ENCODE results near the gene GPR135.
A peak's percentile ranks its signal among the peaks of the same experiment; 100 is the strongest.

The GPR135 gene, protein sequence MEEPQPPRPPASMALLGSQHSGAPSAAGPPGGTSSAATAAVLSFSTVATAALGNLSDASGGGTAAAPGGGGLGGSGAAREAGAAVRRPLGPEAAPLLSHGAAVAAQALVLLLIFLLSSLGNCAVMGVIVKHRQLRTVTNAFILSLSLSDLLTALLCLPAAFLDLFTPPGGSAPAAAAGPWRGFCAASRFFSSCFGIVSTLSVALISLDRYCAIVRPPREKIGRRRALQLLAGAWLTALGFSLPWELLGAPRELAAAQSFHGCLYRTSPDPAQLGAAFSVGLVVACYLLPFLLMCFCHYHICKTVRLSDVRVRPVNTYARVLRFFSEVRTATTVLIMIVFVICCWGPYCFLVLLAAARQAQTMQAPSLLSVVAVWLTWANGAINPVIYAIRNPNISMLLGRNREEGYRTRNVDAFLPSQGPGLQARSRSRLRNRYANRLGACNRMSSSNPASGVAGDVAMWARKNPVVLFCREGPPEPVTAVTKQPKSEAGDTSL

DNA sequence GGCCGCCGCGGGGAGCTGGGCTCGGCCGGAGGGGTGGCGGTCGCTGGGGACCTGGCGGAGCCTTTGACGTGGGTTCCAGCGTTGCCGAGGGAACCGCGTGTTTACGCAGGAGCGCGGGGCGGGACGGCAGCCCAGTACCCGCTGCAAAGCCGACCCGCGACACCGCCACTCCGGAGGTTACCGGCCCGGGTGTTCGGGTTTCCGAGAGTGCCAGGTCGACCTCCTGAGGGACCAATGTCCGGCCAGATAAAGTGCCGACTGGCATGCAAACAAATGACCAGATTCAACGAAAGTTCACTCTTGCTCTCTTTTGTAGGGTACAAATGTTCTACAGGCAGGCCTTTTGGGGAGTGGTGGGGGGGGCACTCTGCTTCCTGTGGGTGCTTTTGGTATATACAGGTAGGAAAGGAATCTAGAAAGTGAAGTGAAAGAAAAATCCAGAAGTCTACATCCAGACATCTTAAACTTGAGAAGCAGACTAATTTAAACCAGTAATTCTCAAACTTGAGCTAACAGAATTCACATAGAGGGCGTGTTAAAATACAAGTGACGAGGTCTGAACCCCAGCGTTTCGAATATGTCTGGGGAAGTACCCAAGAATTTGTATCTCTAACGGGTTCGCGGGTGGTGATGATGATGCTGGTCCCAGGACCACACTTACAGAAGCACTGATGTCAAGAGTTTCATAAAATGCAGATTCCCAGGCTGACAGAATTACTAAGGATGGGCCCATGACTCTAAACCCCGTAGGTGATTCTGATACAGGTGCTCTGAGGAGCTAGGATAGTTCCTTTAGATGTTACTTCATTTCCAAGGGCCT, at the start of gene GPR135:
GPR135 (minus strand) TSS at position 65 of the 820 bp plus-strand sequence. CDS start 154 bp downstream, outside the sequence.
- H2AFZ ChIP-seq, result peak within 1 kb of the TSS; percentile 95
- H3K9ac ChIP-seq, result peak within 1 kb of the TSS; percentile 44

DNA sequence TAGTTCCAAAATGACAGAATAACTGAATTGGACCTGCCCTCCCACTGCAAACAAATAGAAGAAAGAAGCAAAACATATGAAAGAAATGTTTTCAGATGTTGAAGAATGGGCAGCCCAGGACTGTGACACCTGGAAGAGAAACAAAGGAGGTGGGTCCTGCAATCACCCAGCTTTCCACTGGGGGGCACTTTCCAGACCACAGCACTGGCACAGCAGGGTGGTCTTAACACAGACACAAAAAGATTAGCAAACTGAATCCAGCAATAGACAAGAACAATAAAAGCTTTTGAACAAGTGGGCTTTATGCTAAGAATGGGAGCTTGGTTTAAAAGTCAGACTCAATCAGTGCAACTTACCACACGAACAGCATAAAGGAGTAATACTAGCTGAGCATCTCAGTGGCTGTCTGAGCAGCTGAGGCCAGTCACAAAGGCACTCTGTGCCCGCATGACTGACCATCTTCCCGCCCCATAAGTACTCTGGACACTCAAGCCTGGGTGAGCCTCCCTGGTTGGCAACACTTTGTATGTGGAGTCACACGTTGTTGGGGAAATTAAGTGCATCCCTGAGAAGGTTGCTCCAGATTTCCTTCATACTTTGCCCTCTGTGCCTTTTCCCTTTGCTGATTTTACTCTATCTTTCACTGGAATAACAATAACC, 46.9 kb upstream of the GPR135 start:
- no peaks in the 10 kb centered on the region for H3K36me3 ChIP-seq (ENCODE audit: control insufficient read depth, insufficient read depth, low read length)
- H3K79me2 ChIP-seq, result no peaks in the 10 kb centered on the region
- no peak overlapping the region for H2AFZ ChIP-seq
- H3K9ac ChIP-seq, result no peak overlapping the region
- H3K9me3 ChIP-seq (ENCODE audit: control insufficient read depth, low read length), result no peaks in the 10 kb centered on the region
- H3K4me1 ChIP-seq, result no peaks in the 10 kb centered on the region
- H3K4me2 ChIP-seq (ENCODE audit: low read length), result no peak overlapping the region
- TF ChIP-seq, protein P1, sequence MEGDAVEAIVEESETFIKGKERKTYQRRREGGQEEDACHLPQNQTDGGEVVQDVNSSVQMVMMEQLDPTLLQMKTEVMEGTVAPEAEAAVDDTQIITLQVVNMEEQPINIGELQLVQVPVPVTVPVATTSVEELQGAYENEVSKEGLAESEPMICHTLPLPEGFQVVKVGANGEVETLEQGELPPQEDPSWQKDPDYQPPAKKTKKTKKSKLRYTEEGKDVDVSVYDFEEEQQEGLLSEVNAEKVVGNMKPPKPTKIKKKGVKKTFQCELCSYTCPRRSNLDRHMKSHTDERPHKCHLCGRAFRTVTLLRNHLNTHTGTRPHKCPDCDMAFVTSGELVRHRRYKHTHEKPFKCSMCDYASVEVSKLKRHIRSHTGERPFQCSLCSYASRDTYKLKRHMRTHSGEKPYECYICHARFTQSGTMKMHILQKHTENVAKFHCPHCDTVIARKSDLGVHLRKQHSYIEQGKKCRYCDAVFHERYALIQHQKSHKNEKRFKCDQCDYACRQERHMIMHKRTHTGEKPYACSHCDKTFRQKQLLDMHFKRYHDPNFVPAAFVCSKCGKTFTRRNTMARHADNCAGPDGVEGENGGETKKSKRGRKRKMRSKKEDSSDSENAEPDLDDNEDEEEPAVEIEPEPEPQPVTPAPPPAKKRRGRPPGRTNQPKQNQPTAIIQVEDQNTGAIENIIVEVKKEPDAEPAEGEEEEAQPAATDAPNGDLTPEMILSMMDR (IDR thresholded peaks at IDR 0.05), result peak; percentile 28
- no peak overlapping the region for H3K27ac ChIP-seq
- no peak overlapping the region for H3K4me3 ChIP-seq (ENCODE audit: low read depth, low read length)
- no peaks in the 10 kb centered on the region for H3K27me3 ChIP-seq (ENCODE audit: control insufficient read depth, insufficient read depth, low read length)

More for the DNA sequence above, at the start of gene GPR135:
- Histone ChIP-seq H3K4me3 (ENCODE audit: low read depth, low read length) (peak within 1 kb of the TSS; percentile 63), H3K36me3 (ENCODE audit: control insufficient read depth, insufficient read depth, low read length) (no peaks in the 10 kb centered on the region), H3K9me3 (ENCODE audit: control insufficient read depth, low read length) (no peaks in the 10 kb centered on the region), H3K27me3 (ENCODE audit: control insufficient read depth, insufficient read depth, low read length) (no peaks in the 10 kb centered on the region), H3K27ac (peak within 1 kb of the TSS; percentile 80), H3K79me2 (no peaks in the 10 kb centered on the region), H3K4me1 (peaks cover 5% of the 10 kb centered on the region), H3K4me2 (ENCODE audit: low read length) (peak within 1 kb of the TSS; percentile 94)
- TF ChIP-seq, protein P1 (IDR thresholded peaks at IDR 0.05), result no peak

DNA sequence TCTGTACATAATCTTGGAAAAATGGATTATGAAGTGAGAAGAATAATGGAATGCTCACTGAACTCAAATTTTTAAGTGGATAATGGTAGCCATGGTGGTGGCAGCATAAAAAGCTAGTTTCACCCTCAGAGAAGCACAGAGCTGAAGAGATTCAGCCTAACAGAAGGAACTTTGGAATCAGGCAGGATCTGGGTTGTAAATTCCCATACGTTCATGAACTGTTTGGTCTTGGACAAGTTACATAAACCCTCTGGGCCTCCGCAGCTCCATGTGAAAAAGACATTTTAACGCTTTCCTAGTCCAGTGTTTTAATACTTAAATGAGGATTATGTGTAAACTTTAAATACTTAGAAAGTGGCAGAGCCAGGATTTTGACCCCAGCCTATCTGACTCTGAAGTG, 45.8 kb upstream of the GPR135 start:
- no peak overlapping the region for H3K27ac ChIP-seq
- no peak overlapping the region for H3K9ac ChIP-seq
- TF ChIP-seq, protein P1 (IDR thresholded peaks at IDR 0.05), result no peak
- H3K36me3 ChIP-seq (ENCODE audit: control insufficient read depth, insufficient read depth, low read length), result no peaks in the 10 kb centered on the region
- H3K27me3 ChIP-seq (ENCODE audit: control insufficient read depth, insufficient read depth, low read length), result no peaks in the 10 kb centered on the region
- no peaks in the 10 kb centered on the region for H3K4me1 ChIP-seq
- no peaks in the 10 kb centered on the region for H3K9me3 ChIP-seq (ENCODE audit: control insufficient read depth, low read length)
- no peaks in the 10 kb centered on the region for H3K79me2 ChIP-seq
- no peak overlapping the region for H2AFZ ChIP-seq
- H3K4me3 ChIP-seq (ENCODE audit: low read depth, low read length), result no peak overlapping the region
- no peak overlapping the region for H3K4me2 ChIP-seq (ENCODE audit: low read length)

DNA sequence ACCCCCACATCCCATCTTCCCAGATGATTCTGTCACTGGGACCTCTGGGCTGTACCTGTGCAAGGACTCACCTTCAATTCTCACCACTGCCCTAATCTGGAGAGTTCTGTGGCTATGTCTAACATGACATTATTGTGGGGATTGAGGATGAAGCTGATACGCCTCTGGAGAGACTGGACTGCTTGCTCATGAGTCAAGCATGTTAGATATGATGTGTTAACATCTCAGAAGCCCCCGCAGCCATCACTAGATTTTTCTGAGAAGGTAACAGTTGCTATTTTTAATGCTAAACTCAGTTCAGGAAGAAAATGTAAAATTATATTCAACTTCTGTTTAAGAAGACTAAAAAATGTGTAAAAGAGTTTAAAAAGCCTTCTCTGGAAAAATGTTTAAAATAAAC, 44.8 kb upstream of the GPR135 start:
- Histone ChIP-seq H3K4me2 (ENCODE audit: low read length) (no peak overlapping the region), H3K36me3 (ENCODE audit: control insufficient read depth, insufficient read depth, low read length) (no peaks in the 10 kb centered on the region), H3K27me3 (ENCODE audit: control insufficient read depth, insufficient read depth, low read length) (no peaks in the 10 kb centered on the region), H3K4me1 (no peaks in the 10 kb centered on the region), H3K4me3 (ENCODE audit: low read depth, low read length) (no peak overlapping the region), H3K27ac (no peak overlapping the region), H3K79me2 (no peaks in the 10 kb centered on the region), H3K9ac (no peak overlapping the region), H2AFZ (no peak overlapping the region), H3K9me3 (ENCODE audit: control insufficient read depth, low read length) (no peaks in the 10 kb centered on the region)
- TF ChIP-seq, protein P1 (IDR thresholded peaks at IDR 0.05), result no peak

All from parathyroid adenoma (tissue), 2 donors.